Measurements from ENCODE around the gene RPL10. TPM values are rescaled to one million over a fixed set of nuclear protein-coding genes. Genes with fewer than 3 reads are reported as not detected.

Gene RPL10
- total RNA-seq, 2 donors from 2014 or later, result 1,915 to 2,641 TPM

DNA sequence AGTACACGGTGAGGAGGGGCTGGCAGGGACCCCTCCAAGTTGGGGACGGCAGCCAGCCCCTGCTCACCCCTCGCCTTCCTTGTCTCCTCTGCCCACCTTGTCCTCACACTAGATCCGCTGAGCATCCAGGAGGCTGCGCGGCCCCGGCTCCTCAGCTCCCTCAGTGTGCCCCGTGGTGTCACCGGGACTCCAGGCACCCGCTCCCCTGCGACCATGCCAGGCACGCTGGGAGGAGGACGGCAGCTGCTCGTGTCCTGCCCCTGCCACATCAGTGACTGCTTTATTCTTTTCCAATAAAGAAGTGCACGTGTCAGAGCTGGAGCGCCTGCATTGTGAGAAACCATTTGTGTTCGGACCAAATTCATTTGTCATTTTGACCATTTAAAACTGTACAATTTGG, 52.1 kb downstream of the RPL10 start:
- Histone ChIP-seq H3K9me3 (no peaks in the 10 kb centered on the region), H3K9ac (ENCODE audit: low read depth in 2 of 2, low read length in 2 of 2) (no peak overlapping the region), H3K36me3 (peaks cover 9% of the 10 kb centered on the region), H3K4me1 (no peaks in the 10 kb centered on the region), H3K4me3 (no peak overlapping the region), H3K27me3 (no peaks in the 10 kb centered on the region), H3K27ac (no peak overlapping the region)
- intact Hi-C loops (cut with DNase I), result no loop called here
- TF ChIP-seq, protein P1, sequence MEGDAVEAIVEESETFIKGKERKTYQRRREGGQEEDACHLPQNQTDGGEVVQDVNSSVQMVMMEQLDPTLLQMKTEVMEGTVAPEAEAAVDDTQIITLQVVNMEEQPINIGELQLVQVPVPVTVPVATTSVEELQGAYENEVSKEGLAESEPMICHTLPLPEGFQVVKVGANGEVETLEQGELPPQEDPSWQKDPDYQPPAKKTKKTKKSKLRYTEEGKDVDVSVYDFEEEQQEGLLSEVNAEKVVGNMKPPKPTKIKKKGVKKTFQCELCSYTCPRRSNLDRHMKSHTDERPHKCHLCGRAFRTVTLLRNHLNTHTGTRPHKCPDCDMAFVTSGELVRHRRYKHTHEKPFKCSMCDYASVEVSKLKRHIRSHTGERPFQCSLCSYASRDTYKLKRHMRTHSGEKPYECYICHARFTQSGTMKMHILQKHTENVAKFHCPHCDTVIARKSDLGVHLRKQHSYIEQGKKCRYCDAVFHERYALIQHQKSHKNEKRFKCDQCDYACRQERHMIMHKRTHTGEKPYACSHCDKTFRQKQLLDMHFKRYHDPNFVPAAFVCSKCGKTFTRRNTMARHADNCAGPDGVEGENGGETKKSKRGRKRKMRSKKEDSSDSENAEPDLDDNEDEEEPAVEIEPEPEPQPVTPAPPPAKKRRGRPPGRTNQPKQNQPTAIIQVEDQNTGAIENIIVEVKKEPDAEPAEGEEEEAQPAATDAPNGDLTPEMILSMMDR (IDR thresholded peaks at IDR 0.05), result no peak
- DNase-seq, result no peak

Small RNA genes within 50 kb of the gene (microRNA-seq; reads per million reads assigned to microRNA genes)
- not detected for gene MIR6858

Other genes with a start within 250 kb of the RPL10 start
- gene OPN1MW, start 215.8 kb upstream of the RPL10 start, total RNA-seq, result not detected
- gene OPN1MW2, start 178.6 kb upstream of the RPL10 start, total RNA-seq, result not detected
- not detected for gene OPN1MW3, start 140.8 kb upstream of the RPL10 start, total RNA-seq
- not detected for gene TEX28, start 103.3 kb upstream of the RPL10 start, total RNA-seq
- gene TKTL1, start 102.6 kb upstream of the RPL10 start, total RNA-seq, result not detected
- gene FLNA, start 23.7 kb upstream of the RPL10 start, total RNA-seq, result 100 to 1,000 TPM; 124 to 773 TPM
- 10 to 100 TPM; 44.4 to 49.1 TPM for gene EMD, start 19.1 kb upstream of the RPL10 start, total RNA-seq
- gene DNASE1L1, start 10.9 kb downstream of the RPL10 start, total RNA-seq, result 10 to 100 TPM; 19.1 to 29.2 TPM
- gene TAFAZZIN, start 13.2 kb downstream of the RPL10 start, total RNA-seq, result 10 to 100 TPM; 33.2 to 54.5 TPM
- 10 to 100 TPM; 86.3 to 96.9 TPM for gene ATP6AP1, start 30.3 kb downstream of the RPL10 start, total RNA-seq
- 10 to 100 TPM; 63.0 to 83.0 TPM for gene GDI1, start 38.8 kb downstream of the RPL10 start, total RNA-seq
- gene FAM50A, start 45.8 kb downstream of the RPL10 start, total RNA-seq, result 10 to 100 TPM; 41.9 to 60.1 TPM
- gene PLXNA3, start 59.9 kb downstream of the RPL10 start, total RNA-seq, result 10 to 100 TPM; 37.7 to 43.9 TPM
- 10 to 100 TPM; 10.0 to 35.3 TPM for gene LAGE3, start 80.9 kb downstream of the RPL10 start, total RNA-seq
- 10 to 100 TPM; 24.7 to 40.9 TPM for gene UBL4A, start 88.2 kb downstream of the RPL10 start, total RNA-seq
- 10 to 100 TPM; 23.0 to 24.5 TPM for gene SLC10A3, start 92.3 kb downstream of the RPL10 start, total RNA-seq
- gene FAM3A, start 117.9 kb downstream of the RPL10 start, total RNA-seq, result 10 to 100 TPM; 63.1 to 71.1 TPM
- gene G6PD, start 148.5 kb downstream of the RPL10 start, total RNA-seq, result 10 to 100 TPM; 41.0 to 48.6 TPM
- 10 to 100 TPM; 20.6 to 28.4 TPM for gene IKBKG, start 149.2 kb downstream of the RPL10 start, total RNA-seq
- not detected for gene CTAG1A, start 186.8 kb downstream of the RPL10 start, total RNA-seq
- gene CTAG1B, start 220.9 kb downstream of the RPL10 start, total RNA-seq, result not detected

All from colonic mucosa (tissue), 4 donors.